GM18517 (cell line): Measurements from ENCODE around the gene TCP11.

ENCODE experiments used
- ATAC-seq: cut with Tn5 transposase; IDR thresholded peaks from one replicate; pipeline ENCODE4 v1.9.1; 2021; ENCODE audit warnings: mild to moderate bottlenecking, moderate library complexity; ENCODE audit not compliant: unreplicated experiment

TCP11 gene

DNA sequence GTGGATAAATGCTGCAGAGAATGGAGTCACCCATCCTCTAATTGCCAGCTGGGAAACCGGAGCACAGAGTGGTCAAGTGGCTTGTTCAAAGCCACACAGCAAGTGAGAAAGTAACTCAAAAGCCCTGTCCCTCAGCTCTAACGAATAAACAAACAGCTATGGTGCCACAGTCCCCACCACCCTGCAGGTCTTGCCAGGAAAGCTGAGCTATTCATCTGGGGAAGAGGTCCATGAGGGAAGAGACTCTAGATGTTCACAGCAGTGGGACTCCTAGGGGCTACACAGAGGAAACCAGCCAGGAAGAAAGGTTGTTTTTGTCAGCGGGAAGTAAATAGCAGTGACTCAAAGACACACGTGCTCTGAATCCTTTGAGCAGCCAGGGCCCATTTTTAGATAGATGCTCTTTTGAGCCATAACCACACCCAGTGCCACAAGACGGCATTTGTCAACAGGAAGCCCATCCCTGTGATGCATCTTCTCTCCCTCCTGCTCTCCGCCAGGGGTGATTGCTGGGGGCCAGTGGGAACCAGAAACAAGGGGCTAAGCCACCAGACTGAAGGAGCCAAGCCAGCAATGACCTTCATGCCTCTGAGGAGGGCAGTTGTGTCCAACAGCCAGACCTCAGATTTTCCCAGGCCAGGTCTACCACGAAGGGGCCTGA, 32.4 kb upstream of the TCP11 start:
- ATAC-seq, result no peak

DNA sequence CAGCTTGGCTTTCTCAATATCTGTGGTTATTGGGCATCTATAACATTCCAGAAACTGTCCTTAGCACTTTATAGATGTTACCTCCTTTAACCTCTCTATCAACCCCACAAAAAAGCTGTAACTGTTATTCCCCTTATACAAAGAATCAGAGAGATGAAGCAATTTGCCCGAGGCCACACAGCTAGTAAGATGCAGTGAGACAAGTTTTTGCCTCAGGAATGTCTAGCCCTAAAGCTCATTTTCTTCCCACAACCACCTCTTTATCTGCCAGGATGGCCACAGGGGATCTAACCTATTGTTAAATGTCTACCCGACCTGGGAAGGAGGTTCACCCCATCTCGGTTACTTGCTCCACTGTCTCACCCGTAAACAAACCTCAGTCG, 31.9 kb upstream of the TCP11 start:
- ATAC-seq, result no peak

DNA sequence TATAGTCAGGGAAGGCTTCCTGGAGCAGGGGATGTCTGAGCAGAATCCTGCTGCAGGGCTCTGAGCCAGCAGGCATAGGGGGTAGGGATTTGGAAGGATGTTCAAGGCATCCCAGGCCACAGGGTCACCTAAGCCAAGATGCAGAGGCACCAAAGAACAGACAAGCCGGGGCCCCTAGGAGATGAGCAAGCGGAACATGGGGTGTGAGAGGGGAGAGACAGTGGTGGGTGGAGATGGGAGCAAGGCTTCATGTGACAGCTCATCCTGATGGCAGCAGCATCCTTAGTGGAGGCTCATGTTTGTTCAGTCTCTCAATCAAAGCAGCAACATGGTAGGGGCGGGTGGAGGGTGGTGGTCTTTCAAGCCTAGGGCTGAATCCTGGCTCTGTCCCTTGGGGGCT, 29.8 kb upstream of the TCP11 start:
- no peak for ATAC-seq

DNA sequence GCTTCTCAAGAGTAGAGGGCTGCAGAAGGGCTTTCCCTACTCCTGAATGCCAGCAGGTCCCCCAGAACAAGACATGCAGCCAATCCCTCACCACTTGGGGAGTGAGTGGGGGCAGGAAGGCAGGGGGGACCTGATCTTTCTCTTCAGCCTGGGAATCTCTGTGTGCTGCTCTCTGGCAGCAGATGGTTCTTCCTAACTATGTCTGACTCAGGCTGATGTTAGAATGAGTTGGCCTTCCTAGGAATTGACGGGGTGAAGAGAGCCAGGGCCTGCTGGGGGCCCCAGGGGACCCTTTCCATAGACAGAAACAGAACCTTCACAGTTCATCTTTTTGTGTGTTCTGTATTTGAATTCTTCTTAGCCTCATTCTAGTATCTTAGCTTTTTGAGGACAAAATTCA, 29.0 kb upstream of the TCP11 start:
- no peak for ATAC-seq

DNA sequence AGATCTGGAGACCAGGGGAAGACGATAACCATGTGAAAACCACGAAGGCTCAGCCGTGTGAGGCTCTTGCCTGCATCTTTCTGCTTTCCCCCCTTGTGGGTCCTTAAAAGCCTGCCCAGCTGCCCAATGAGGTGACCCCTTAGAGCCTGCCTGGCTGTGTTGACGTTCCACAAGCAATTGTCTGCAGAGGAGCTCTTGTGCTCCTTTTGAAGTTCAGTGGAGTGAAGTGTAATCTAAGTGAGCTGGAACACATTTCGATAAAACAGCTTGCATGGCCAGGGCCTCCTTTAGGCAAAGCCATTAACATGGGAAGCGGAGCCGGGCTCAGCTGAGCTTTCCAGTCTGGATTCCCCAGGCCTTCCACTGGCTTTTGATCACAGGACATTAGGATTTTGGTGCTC, 27.3 kb upstream of the TCP11 start:
- ATAC-seq, result no peak

DNA sequence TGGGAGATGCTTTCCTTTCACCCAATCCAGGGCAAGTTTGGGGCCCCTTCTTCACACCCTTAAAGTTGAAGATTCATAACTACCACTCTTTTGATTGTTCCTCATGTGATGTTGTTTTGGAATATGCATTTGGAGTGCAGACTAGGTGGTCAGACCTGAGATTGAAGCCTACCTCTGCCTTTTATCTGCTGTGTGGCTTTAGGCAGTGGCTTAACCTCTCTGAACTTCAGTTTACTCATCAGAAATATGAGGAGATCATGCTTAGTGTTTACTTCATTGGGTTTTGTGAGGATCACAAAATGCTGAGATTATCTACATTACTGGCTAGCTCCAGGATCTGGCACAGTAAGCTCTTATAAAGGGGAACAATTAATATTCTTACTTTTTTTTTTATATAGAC, 26.4 kb upstream of the TCP11 start:
- ATAC-seq, result no peak

DNA sequence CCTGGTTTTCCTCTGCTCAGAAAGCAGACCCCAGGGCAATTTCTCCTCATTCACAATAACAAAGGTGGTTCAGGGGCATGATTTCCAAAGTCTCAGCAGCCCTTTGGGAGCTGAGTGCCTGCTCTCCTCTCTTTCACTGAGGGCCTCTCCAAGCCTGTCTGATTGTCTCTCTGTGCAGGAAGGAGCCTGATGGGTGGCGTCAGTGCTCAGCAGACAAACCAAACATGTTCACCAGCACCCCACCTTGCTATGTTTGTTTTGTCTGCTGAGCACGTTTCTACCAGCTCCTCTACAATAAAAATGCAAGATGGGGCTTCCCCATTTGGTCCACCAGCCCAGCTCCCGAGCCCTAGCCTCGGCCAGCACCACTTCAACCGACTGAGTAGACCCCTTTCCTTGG, 25.4 kb upstream of the TCP11 start:
- ATAC-seq, result no peak

DNA sequence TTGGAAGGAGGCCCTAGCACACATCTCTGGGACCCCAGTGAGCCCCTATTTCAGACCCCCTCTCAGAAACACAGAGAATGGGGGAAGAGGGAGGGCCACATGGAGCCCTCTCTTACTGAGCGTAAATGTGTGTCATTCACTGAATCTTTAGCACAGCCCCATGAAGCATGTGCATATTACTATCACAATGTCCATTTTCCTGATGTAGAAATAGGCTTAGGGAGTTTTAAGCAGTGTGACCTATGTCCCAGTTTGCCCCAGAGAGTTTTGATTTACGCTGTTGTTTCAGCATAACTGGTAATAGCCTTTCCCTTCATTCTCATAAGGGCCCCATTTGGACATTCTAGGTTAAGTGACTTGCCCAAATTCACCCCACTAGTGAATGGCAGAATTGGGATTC, 25.0 kb upstream of the TCP11 start:
- ATAC-seq, result no peak

DNA sequence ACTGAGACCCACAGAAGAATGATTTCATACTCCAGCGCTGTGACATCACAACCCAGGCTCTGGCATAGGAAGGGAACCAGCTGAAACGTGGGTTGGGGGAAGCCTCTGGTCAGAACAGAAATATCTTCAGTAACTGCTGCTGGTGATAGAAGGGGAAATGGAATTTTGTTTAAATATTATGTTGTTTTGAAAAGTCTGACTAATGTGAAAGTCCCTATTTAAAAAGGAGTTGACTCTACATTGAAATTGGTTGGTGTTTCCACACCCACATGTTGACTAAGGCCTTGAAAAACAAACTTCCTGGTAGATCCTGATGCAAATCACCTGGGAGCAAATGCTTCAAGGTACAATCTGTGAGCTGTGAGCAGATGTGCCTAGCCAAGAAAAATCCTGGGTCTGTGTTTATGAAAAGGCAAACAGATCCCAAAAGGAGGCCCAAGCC, 24.5 kb upstream of the TCP11 start:
- ATAC-seq, result no peak

DNA sequence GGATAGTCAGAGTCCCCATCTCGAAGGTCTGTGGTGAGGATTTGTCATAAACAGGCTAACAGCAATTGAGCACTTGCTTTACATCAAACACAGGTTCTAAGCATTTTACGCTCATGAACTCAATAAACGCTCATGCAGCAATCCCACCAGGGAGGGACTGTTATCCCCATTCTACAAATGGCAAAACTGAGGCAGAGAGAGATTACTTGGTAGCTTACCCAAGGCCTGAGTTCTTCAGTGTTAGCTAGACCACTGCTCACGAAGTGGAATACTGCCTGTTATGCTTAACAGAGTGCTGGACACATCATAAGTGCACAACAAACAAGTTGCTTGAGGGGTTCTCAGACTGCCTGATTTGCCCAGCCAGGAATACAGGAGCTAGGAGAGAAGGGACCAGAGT, 23.7 kb upstream of the TCP11 start:
- ATAC-seq, result no peak

DNA sequence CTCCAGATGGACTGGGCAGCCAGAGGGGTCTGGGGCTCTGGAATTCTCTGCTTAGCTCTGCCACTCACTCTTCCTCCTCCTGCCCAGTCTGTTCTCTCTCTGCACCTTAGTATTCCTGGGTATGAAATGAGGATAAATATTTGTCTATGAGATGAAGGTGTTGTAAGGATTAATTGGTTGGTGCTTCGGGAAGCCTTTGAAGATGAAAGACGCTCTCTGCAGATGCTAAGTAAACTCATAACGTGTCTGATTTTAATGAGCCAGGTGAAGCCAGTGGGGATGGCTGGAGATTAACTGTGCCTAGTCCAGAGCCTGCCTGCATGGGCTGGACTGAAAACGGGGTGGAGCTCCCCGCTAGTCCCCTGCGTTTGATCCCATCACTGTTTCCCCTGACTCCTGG, 23.1 kb upstream of the TCP11 start:
- ATAC-seq, result no peak

DNA sequence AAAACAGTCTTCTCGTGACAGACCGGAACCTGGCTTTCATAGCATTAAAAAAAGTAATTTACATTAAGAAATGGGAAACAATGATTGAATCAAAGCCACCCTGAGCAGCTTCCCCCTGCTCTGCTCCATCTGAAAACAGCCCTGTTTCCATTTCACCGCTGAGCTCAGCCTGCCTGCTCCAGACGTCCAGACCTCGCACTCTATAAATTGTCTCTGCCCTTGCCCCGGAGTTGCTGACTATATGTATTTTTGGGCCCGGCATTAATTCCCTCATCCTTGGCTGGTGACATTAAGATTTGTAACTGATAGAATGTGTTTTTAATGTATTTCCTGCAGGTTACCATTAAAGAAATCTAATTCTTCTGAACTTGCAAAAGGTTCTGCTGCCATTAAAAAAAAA, 22.7 kb upstream of the TCP11 start:
- ATAC-seq, result no peak

DNA sequence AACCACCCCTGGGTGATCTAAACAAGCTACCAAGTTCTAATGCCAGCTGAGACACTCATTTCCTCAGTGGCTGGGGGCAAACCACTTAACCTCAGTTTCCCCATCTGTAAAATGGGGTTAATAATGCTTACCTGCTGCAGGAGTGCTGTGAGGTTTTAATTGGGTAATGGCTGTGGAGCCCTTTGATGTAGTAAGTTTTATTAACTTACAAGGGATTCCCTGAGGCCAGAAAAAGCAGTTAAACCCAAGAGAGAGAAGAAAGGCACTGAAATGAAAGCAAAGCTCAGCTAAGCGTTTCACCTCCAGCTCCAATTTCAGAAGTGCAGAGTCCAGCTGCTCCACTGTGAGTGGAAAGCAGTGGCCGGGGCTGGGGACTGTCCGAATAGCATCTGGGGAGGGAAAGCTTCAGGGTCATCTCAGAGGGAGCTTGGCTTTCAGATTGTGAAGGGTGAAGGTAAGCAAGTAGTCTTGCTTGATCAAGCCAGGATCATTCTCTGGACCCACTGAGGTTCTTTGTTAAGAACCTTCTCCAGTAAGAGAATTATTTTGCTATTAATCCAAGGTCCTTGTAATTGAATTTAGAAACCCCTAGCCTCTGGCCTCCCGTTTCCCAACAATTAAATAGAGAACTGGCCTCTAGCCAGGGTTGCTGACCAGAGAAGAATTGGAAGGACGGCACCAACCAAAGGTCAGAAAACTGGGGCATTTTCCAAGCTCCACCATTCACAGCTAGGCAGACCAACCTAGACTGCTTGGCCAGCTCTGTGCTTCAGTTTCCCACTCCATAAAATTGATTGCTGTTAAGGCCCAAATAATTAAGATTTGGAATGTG, 20.9 kb upstream of the TCP11 start:
- ATAC-seq, result no peak

DNA sequence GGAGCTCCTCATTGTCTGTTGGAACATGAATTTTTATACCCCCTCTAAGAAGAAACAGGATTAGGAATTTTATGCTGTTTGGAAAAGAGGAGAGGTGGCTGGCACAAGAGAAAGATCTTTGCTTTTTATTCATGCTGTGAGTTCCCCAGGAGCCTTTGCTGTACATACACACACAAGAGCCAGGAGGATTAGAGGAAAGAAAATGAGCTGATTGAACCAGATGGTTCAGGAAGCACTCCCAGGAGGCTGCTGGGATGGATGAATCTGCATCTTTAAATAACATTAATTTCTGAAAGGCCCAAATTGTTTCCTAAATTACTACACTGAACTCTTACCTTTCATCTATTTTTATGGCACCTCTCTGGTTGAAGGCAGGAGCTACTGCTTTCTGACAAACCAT, 20.1 kb upstream of the TCP11 start:
- ATAC-seq, result no peak

DNA sequence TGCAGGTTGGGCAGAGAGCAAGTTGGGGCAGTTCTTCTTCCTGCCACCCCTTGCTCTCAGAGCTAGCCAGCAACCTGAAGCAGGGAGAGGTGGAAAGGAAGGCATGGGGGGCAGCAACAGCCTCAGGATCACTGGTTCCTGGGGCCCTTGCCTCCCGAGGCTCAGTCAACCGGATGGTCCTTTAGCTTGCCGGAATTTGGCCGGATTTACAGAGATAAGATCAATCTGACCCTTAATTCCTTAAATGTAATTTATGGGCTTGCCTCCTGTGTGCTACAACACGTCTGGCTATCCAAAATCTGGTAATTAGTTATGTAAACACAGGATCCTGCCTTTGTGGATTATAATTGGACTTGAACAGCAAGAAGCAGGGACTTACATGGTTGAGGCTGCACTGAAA, 19.5 kb upstream of the TCP11 start:
- no peak for ATAC-seq

DNA sequence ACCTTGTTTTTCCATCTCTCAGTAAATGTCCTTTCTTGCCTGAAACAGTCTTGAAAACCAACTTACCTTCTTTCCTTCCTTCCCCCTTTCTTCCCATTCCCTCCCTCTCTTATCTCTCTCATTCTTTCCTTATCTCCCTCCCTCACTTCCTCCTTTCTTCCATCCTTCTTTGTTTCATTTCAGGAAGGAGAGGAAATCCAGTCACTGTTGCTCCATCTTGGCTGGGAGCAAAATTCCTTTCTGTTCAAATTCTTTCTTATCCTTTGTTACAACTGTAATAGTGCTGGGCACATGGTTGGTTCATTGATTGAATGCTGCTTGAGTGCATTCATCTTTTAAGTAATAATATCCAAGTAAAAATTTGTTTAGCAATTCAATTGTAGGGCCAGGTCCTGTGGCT, 17.4 kb upstream of the TCP11 start:
- no peak for ATAC-seq

DNA sequence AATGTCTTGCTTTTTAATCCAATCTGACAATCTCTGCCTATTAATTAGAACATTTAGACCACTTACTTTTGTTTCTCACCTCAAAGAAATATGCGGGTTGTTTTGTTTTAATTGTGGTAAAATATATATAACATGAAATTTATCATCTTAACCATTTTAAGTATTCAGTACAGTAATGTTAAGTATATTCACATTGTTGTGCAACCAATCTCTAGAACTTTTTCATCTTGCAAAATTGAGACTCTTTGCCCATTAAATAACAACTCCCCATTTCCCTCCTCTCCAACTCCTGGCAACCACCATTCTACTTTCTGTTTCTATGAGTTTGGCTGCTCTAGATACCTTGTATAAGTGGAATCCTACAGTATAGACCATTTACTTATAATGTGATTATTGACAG, 13.8 kb upstream of the TCP11 start:
- ATAC-seq, result no peak

DNA sequence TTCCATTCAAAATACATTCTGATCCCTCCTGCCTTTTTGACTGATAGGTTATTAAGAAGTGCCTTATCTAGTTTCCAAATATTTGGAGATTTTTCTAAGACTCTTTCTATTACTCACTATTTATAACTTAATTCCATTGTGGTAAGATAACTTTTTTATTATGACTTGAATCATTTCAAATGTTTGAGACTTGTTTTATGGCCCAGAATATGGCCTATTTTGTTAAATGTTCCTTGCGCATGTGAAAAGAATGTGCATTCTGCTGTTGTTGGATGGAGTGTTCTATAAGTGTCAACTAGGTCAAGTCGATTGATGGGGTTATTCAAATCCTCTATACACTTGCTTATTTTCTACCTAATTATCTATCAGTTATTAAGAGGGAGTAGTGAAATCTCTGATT, 13.1 kb upstream of the TCP11 start:
- no peak for ATAC-seq

DNA sequence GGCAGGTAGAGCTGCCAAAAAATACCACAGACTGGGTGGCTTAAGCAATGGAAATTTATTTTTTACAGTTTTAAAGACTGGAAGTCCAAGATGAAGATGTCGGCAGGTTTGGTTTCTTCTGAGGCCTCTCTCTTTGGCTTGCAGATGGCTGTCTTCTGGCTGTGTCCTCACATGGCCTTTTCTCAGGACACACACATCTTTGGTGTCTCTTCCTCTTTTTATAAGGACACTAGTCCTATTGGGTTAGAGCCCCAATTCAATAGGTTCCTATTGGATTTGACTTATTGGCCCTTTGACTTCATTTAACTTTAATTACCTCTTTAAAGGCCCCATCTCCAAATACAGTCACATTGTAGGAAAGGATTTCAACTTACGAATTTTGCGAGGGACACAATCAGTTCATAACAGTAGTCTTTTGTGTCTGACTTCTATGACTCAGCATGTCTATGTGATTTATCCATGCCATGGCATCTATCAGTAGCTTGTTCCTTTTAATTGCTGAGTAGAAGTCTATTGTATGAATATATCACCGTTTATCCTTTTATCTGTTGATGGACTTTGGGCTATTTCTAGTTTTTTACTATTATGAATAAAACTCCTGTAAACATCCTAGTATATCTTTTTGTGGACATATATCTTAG, 11.0 kb upstream of the TCP11 start:
- ATAC-seq, result no peak

DNA sequence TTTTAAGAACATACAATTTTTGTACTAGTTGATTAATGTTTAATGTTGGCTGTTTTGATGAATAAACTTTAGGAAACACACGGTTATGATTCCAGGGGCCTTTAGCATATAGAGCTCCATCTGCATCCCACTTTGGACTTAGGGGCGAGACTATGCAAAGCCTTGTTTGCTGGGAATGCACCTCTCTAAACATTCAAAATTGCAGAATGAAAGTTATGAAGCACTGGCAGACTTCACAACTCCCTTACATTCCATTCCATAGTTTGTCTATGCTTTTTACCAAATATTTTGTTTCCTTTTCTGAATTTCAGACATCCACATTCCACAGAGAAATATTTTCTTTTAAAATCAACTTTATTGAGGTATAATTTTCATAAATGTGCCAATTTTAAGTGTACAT, 10.3 kb upstream of the TCP11 start:
- ATAC-seq, result no peak

DNA sequence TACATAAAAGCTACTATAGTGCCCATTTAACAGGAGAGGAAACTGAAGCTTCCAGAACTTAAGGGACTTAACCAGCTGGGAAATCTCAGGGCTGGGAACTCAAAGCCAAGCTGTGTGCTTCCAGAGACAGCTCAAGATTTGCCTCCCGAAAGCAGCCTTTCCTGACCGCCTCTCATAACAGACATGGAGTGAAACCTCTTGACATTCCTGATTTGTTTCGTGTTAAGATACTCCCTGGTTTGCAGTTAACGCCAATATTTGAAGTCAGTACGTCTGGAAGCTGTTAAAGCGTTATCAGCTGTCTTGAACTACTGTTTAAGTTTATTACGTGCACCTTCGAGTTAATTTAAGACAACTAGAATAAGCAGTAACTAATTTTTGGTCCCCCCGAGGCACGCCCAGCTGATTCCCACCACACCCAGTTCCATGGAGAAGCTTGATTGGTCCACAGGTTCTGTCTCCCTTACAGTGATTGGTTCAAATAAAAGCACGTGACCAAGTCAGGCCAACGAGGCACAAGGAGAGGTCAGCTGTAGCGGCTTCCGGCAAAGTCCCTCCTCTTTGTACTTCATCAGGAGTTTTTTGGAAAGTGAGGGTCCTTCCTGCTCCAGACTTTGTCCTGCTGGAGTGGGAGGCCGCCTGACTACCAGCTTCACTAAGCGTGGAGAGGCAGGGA, 8.9 kb upstream of the TCP11 start:
- no peak for ATAC-seq
